HUDEP-2 (cell line): ENCODE results near the gene ZNF667.
A peak's percentile ranks its signal among the peaks of the same experiment; 100 is the strongest.

Source experiments
- DNase-seq, 76 experiments: peaks; one replicate each; lab custom pipeline; 2025; ENCODE audit not compliant: unreplicated experiment in 76 of 76; lab: John Stamatoyannopoulos, UW

ZNF667 gene

GRCh38 chr19:56476651-56477428 is at the start of gene ZNF667:
Gene ZNF667 (minus strand): TSS chr19:56477345. CDS start chr19:56462370, 14,975 bp downstream.
- peak in 50 of 76 experiments; percentile 4 to 71 (median 35) for DNase-seq

- DNase-seq: no peak
Measured at GRCh38 chr19:56525214-56525860, 48.2 kb upstream of the ZNF667 start.

GRCh38 chr19:56508290-56508778 is 31.2 kb upstream of the ZNF667 start:
- DNase-seq: peak in 2 of 76 experiments; percentile 17 to 45

GRCh38 chr19:56507446-56508289 is 30.5 kb upstream of the ZNF667 start, which contains the start of gene ZNF471:
Gene ZNF471 (plus strand): TSS chr19:56507855. CDS start chr19:56511572, 3,717 bp downstream.
- DNase-seq: peak in 74 of 76 experiments; percentile 19 to 99 (median 93)

- DNase-seq: no peak
Measured at GRCh38 chr19:56504581-56504980, 27.4 kb upstream of the ZNF667 start.

GRCh38 chr19:56491399-56491798 is 14.3 kb upstream of the ZNF667 start:
- DNase-seq: no peak

GRCh38 chr19:56477429-56478338 is 539 bp upstream of the ZNF667 start:
- DNase-seq: peak in 74 of 76 experiments; percentile 50 to 99 (median 89)

GRCh38 chr19:56476093-56476492 is 1.1 kb downstream of the ZNF667 start:
- DNase-seq: no peak

GRCh38 chr19:56474308-56474707 is 2.8 kb downstream of the ZNF667 start:
- no peak for DNase-seq

- DNase-seq: no peak
Measured at GRCh38 chr19:56441206-56441792, 35.8 kb downstream of the ZNF667 start.

- no peak for DNase-seq
Measured at GRCh38 chr19:56423985-56424353, 53.2 kb downstream of the ZNF667 start.

- no peak for DNase-seq
Measured at GRCh38 chr19:56423276-56423984, 53.7 kb downstream of the ZNF667 start.

- no peak for DNase-seq
Measured at GRCh38 chr19:56405062-56405461, 72.1 kb downstream of the ZNF667 start.

GRCh38 chr19:56404705-56405056 is 72.5 kb downstream of the ZNF667 start:
- peak in 3 of 76 experiments; percentile 19 to 46 (median 37) for DNase-seq

GRCh38 chr19:56403764-56404704 is 73.1 kb downstream of the ZNF667 start, which contains the start of gene ZNF583:
Gene ZNF583 (plus strand): TSS chr19:56404332. CDS start chr19:56407115, 2,783 bp downstream.
- DNase-seq: peak in 75 of 76 experiments; percentile 58 to 97 (median 93)

GRCh38 chr19:56403261-56403660 is 73.9 kb downstream of the ZNF667 start:
- DNase-seq: no peak

GRCh38 chr19:56400485-56400884 is 76.7 kb downstream of the ZNF667 start:
- DNase-seq: no peak

- DNase-seq: no peak
Measured at GRCh38 chr19:56398809-56399208, 78.3 kb downstream of the ZNF667 start.
